ENCODE data around the gene KREMEN1. TPM values are rescaled to one million over a fixed set of nuclear protein-coding genes. Genes with fewer than 3 reads are reported as not detected.

The KREMEN1 gene
- total RNA-seq, 1 donor from 2014 or later: 72.9 TPM

- no peak for ATAC-seq
Measured at GRCh38 chr22:29208879-29209623, 136.2 kb downstream of the KREMEN1 start.

DNA sequence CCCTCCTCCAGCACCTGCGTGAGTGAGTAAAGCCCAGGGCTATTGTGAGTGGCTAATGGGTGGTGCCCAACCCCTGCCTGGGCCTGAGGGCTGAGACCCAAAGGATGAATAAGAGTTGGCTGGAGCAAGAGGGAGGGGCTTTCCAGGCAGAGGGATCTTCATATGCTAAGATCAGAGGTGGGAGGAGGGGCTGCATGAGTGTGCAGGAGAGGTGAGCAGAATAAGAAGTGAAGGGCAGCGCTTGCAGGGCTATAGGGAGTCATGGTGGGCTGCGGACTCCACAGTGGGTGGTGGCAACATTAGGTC is 136.7 kb downstream of the KREMEN1 start:
- no peak for ATAC-seq

- peak; percentile 17 for ATAC-seq
Measured at GRCh38 chr22:29211066-29211465, 138.2 kb downstream of the KREMEN1 start.

- no peak for ATAC-seq
Measured at GRCh38 chr22:29211466-29211865, 138.6 kb downstream of the KREMEN1 start.

DNA sequence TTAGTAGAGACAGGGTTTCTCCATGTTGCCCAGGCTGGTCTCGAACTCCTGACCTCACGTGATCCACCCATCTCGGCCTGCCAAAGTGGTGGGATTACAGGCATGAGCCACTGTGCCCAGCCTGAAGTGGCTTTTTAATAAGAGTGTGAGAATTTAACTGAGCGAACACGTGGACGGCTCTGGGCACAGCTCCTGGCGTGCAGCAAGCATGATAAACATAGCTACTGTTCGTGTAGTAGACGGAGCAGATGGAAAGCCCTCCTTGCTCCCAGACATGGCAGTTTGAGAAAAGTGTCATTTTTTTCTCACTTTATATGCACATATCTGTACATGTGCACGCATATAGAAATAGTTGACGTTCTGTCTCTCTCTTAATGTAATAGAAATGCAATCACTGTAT is 139.9 kb downstream of the KREMEN1 start:
- ATAC-seq: no peak

DNA sequence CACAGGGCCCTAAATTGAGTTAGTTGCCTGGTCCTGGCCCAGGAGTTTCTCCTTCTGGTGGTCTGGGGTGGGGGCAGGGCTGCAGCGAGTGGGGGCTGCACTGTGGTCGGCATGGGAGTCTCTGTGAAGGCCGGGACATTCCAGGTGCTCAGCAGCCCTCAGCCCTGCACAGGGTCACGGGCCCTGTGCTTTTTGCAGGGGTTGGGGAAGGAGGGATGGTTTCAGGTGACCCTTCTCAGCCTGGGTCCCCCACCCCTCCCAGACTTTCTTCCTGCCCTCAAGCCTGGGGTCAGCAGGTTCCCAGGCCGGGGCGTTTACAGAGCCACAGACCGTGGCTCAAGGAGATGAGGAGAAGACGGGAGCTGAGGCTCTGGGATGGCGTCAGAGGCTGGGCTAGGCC is 140.7 kb downstream of the KREMEN1 start:
- no peak for ATAC-seq

- no peak for ATAC-seq
Measured at GRCh38 chr22:29214232-29214631, 141.4 kb downstream of the KREMEN1 start.

GRCh38 chr22:29215012-29215860 is 142.4 kb downstream of the KREMEN1 start:
- no peak for ATAC-seq

GRCh38 chr22:29216011-29216872 is 143.4 kb downstream of the KREMEN1 start:
- ATAC-seq: no peak

DNA sequence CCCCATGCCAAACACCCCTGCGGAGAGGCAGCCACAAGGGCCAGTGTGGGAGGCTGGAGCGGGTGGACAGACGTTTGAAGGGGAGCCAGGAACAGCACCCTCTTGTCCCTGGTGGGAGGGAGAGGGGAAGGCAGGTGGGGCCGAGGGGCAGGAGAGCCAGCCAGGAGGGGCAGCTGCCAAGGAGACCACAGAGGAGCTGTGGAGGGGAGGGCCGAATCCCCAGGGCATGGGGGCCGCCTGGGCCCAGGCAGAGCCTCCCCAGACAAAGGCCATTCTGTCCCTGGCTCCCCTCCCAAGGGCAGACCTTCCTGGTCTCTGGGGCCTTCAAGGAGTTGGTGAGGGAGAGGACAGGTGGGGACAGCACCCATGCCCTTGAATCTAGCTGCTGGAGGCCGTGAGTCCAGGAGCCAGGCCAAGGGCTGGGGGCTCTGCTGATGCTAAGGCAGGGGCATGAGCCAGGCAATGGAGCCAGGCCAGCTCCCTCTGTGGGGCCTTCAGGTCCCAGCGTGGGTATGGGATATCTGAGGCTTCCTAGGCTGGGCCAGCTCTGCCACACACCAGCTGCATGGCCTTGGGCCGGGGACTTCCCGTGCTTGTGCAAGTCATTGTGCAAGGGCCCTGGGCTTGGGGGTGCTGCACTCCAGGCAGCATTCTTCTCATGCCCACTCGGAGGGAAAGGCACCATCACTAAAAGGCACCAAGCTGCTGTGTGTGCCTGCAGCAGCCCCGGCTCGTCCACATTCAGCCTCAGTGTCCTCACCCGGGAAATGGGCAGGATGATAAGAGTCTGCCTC is 144.2 kb downstream of the KREMEN1 start:
- peak; percentile 5 for ATAC-seq

Other genes starting within 250 kb of the KREMEN1 start
- gene ZNRF3, start 189.5 kb upstream of the KREMEN1 start, total RNA-seq: 6.4 TPM
- not detected for gene C22orf31, start 11.2 kb upstream of the KREMEN1 start, total RNA-seq
- gene EMID1, start 132.9 kb downstream of the KREMEN1 start, total RNA-seq: 0.84 TPM
- gene RHBDD3, start 194.9 kb downstream of the KREMEN1 start, total RNA-seq: 10.4 TPM
- gene EWSR1, start 195.2 kb downstream of the KREMEN1 start, total RNA-seq: 127 TPM
- 27.7 TPM for gene GAS2L1, start 233.6 kb downstream of the KREMEN1 start, total RNA-seq
- 0.88 TPM for gene RASL10A, start 242.7 kb downstream of the KREMEN1 start, total RNA-seq